Measurements from ENCODE around the gene MTHFSD.

MTHFSD gene

GRCh38 chr16:86531191-86531545 lies 23.9 kb downstream of the MTHFSD start:
- no peak for DNase-seq (ENCODE audit: low read depth)
- TF ChIP-seq CTCF (conservative IDR thresholded peaks at IDR 0.05; ENCODE audit: low read depth, low read length), result no peak
- H3K4me3 ChIP-seq (ENCODE audit: low read length), result no peak overlapping the region

DNA sequence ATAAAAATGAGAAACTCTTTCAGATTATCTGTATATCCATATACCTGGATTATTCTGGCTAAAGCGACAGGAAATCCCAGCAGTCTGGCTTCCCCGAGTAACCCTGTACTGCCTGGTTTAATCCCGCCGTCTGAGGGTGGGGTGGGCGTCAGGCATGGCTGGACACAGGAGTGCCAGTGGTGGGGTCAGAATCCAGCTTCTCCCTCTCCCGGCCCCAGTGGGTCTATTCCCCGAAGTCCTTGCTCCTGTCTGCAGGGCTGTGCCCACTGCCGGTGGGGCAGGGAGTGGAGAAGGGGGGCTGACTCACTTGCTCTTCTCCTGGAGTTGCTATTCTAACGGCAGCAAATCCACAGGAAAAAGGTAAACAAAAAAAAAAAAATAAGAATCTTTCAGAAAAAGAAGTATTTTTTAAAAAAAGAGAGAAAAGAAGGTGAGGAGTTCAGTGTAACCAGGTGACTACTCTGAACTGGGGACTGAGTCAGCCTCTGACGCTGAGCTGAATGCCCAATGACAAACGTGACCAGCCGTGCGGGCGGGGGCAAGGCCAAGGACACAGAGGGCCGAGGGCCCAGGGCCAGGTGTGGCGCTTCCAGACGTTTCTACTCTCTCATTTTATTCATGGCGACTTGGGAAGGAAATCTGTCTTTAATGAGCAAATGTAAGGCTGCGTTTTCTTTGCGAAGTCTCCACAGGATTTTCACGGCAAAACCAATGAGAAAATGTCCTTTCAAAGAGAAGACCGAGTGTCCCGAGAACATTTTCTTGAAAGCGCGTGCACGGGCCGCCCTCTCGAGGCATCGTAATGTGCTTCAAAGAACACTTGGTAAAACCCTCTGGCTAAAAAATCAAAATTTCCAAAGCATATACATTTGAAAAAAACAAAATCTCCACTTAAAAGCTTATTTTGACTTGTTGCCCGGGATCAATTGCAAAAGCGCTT lies 24.5 kb downstream of the MTHFSD start:
- no peak for TF ChIP-seq CTCF (conservative IDR thresholded peaks at IDR 0.05; ENCODE audit: low read depth, low read length)
- no peak for DNase-seq (ENCODE audit: low read depth)
- H3K4me3 ChIP-seq (ENCODE audit: low read length), result no peak overlapping the region

- no peak for DNase-seq (ENCODE audit: low read depth)
- no peak overlapping the region for H3K4me3 ChIP-seq (ENCODE audit: low read length)
- no peak for TF ChIP-seq CTCF (conservative IDR thresholded peaks at IDR 0.05; ENCODE audit: low read depth, low read length)
These were observed 25.9 kb downstream of the MTHFSD start for GRCh38 chr16:86529160-86529559.

DNA sequence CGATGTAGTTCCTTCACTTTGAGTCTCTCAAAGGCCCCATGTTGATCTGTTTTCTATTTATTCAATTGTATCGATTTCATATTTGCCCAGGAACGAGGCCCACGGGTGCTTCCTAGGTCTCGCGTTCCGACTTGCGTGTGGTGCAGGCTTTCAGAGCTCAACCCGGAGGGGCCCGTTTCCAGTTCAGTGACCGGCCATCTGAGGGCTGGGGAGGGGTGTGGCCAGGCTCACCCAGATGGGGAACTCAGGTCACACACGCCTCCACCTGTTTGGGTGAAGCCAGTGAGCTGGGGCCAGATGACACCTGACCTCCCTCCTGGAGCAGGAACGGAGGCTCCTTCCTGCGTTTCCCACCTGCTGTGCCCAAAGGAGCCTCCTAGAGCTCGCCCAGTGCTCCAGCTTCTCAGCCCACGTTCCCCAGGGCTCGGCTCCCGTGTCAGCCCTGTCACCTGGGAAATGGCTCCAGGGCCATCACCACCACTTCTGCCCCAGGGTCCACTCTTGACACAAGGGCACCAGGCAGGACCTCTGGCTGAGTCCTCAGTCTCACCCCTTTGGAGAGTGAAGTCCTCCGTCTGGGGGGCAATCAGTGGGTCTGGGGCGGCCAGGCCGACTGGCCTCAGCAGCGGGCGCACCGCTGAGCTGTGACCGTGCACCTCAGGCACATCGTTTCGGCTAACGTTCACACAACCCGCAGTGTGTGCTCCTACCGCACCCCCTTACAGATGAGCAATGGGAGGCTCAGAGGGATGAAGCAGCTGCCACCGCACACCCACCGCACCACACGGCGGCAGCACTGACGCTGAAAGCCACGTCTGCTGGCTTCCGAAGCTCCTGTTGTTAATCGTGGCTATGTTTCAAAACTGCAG lies 26.7 kb downstream of the MTHFSD start:
- TF ChIP-seq CTCF (conservative IDR thresholded peaks at IDR 0.05; ENCODE audit: low read depth, low read length), result no peak
- no peak for DNase-seq (ENCODE audit: low read depth)
- H3K4me3 ChIP-seq (ENCODE audit: low read length), result no peak overlapping the region

- DNase-seq (ENCODE audit: low read depth), result no peak
- no peak for TF ChIP-seq CTCF (conservative IDR thresholded peaks at IDR 0.05; ENCODE audit: low read depth, low read length)
- H3K4me3 ChIP-seq (ENCODE audit: low read length), result no peak overlapping the region
These were observed 27.7 kb downstream of the MTHFSD start for GRCh38 chr16:86527366-86527765.

- H3K4me3 ChIP-seq (ENCODE audit: low read length), result no peak overlapping the region
- no peak for TF ChIP-seq CTCF (conservative IDR thresholded peaks at IDR 0.05; ENCODE audit: low read depth, low read length)
- DNase-seq (ENCODE audit: low read depth), result no peak
These were observed 29.3 kb downstream of the MTHFSD start for GRCh38 chr16:86525696-86526095.
